WTC11 (cell line): Measurements from ENCODE around the gene SCYL1.

ENCODE experiments used
- ETV6 ChIP-seq: sonication (generic); formaldehyde crosslinking; IDR thresholded peaks from 2 replicates; pipeline ENCODE4 v1.8.1; 2022; ENCODE audit warnings: mild to moderate bottlenecking, missing genetic modification reagents
- SP1 ChIP-seq: sonication (generic); formaldehyde crosslinking; conservative IDR thresholded peaks from 2 replicates; pipeline ENCODE4 v1.8.1; 2022; ENCODE audit warnings: missing genetic modification reagents
- TF ChIP-seq, protein P1 (sequence below): fragments of 200-600 bp; IDR thresholded peaks from 2 replicates; pipeline ENCODE4 v1.8.0; 2022; ENCODE audit warnings: antibody characterized with exemption

DNA sequence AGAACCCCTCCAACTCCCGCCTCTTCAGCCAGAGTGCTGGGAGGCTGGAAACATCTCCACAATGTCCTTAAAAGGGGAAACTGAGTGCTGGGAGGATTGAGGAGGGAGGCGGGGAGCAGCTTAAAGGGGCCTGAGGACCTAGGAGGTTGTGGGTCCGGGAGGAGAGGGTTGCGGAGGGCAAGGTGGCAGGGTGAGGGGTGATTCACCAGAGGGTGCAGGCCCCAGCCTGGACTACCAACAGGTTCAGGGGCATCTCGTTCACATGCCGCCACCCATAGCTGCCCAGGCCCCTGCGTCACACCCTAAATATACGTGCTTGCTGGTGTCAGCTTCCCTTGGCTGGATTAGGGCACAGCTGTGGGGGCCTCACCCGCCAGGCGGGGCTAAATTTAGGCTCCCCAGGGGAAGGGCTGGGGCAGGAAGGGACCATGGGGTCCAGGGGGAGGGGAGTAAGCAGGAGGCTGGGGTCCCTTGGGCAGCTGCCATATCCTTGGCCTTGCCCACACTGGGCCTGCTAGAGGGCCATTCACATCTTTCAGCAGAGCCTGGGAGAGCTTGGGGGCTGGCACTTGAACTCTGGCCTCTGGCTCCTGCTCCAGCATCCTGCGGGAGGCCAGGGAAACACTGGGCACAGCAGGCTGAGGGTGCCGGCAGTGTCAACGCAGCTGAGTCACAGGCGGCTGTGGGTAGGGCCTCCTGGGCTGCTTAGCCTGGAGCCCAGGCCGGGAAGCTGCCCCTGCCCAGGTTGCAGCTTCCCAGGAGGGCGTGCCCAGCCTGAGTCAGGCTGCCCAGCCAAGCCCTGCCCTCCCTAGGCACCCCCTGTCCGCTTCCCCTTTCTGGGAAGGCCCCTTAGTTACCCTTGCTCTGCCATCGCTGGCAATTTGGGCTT is 52.2 kb downstream of the SCYL1 start:
- TF ChIP-seq, protein P1, sequence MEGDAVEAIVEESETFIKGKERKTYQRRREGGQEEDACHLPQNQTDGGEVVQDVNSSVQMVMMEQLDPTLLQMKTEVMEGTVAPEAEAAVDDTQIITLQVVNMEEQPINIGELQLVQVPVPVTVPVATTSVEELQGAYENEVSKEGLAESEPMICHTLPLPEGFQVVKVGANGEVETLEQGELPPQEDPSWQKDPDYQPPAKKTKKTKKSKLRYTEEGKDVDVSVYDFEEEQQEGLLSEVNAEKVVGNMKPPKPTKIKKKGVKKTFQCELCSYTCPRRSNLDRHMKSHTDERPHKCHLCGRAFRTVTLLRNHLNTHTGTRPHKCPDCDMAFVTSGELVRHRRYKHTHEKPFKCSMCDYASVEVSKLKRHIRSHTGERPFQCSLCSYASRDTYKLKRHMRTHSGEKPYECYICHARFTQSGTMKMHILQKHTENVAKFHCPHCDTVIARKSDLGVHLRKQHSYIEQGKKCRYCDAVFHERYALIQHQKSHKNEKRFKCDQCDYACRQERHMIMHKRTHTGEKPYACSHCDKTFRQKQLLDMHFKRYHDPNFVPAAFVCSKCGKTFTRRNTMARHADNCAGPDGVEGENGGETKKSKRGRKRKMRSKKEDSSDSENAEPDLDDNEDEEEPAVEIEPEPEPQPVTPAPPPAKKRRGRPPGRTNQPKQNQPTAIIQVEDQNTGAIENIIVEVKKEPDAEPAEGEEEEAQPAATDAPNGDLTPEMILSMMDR: no peak
- TF ChIP-seq SP1 (no peak), ETV6 (CRISPR knock-in tag) (no peak)
